TTC549 (cell line): Measurements from ENCODE around the gene HES6.

Experiments used
- FAIRE-seq: peaks from 2 replicates; lab custom pipeline; 2012; peaks lifted over from hg19 to GRCh38; lab: Jason Lieb, UNC

The HES6 gene

GRCh38 chr2:238254095-238254723 is 14.4 kb upstream of the HES6 start:
- no peak for FAIRE-seq

DNA sequence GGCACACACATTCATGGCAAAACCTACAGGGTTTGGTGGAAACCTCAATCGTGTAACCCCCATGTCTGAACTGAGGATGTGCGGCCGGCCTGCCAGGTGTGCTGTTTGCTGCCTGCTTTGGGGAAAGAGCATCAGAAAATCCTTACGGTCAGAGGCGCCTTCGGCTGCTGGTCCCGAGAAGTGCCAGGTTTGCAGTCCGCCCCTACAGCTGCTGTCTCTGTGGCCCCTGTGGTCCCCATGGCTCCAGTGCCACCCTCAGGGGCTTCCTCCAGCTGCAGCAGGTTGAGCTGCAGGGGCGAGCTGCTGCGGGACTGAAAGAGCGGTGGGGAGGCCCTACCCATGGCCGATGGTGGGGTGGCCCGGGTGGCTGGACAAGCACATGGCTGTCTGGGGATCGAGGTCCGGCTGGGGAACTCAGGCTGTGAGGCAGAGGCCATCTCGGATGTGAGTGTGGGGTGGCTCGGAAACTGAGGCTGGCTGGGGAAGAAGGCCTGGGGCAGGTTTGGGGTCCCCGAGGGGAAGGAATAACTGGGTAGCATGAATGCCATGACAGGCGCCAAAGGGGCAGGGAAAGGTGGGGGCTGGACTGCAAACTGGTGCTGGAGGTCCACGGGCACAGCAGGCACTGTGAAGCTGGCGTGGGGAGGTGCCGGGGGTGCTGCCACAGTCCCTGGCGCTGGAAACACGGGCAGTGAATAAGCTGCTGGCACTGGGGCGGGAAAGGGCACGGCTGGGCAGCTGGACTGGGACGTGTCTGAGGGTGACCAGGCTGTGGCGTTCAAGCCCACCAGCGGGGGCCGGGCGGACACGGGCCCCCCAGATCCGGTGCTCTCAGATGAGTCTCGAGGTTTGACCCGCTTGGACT is 13.2 kb upstream of the HES6 start:
- no peak for FAIRE-seq

- FAIRE-seq = no peak
These were observed 12.1 kb upstream of the HES6 start for GRCh38 chr2:238251986-238252385.

GRCh38 chr2:238251331-238251730 is 11.5 kb upstream of the HES6 start:
- FAIRE-seq = no peak

- no peak for FAIRE-seq
These were observed 11.1 kb upstream of the HES6 start for GRCh38 chr2:238250896-238251295.

GRCh38 chr2:238247841-238248453 is 8.1 kb upstream of the HES6 start:
- FAIRE-seq = no peak

DNA sequence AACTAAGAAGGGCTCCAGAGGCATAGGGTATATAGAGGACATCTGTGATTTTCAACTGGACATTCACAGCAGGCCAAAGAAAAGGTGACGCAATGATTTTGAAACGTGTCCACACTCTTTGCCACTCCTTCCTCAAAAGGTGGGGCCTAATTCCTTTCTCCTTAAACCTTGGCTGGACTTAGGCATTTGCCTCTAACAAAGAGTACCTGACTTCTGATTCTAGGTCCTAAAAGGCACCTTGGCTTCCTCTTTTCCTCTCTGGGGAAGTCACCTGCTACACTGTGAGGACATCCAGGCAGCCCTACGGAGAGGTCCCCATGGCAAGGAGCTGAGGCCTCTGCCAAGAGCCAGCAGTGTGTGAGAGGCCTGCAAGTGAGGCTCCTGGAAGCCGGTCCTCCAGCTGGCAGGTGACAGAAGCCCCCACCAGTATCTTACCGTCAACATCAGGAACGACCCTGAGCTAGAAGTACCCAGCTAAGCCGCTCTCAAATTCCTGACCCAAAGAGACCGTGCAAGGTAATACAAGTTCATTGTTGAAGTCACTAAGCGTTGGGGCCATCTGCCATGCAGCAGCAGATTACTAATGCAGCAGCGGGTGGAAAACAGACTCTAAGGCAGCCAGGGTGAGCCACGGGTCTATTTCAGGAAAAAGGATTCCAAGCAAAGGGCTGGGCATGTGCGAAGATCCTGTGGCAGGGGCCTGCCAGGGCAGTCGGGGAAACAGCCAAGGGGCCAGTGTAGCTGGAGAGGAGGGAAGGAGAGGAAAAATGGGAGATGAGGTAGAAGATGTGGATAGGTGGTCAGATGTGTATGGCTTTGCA is 7.4 kb upstream of the HES6 start:
- FAIRE-seq = no peak

DNA sequence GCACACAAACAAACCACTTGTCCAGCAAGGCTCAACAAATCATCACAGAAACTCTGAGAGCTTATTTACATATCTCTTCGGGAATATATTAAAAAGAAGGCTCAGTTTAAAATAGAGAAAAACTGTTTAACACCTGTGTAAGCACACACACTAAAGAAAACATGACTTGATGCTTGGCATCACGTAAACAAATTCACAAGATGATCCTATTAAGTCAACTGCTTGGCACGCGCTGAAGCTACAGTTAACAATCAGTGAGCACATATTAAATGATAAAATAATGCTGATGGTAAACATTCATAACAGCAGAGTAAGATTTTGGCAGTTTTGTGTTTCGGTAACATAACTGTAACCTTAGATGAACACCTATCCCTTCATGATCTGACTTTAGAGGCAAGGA is 4.3 kb upstream of the HES6 start:
- FAIRE-seq = no peak

- no peak for FAIRE-seq
These were observed 3.7 kb upstream of the HES6 start for GRCh38 chr2:238243496-238244076.

- no peak for FAIRE-seq
These were observed 3.1 kb upstream of the HES6 start for GRCh38 chr2:238242731-238243495.

- FAIRE-seq = no peak
These were observed 2.1 kb upstream of the HES6 start for GRCh38 chr2:238241970-238242369.

DNA sequence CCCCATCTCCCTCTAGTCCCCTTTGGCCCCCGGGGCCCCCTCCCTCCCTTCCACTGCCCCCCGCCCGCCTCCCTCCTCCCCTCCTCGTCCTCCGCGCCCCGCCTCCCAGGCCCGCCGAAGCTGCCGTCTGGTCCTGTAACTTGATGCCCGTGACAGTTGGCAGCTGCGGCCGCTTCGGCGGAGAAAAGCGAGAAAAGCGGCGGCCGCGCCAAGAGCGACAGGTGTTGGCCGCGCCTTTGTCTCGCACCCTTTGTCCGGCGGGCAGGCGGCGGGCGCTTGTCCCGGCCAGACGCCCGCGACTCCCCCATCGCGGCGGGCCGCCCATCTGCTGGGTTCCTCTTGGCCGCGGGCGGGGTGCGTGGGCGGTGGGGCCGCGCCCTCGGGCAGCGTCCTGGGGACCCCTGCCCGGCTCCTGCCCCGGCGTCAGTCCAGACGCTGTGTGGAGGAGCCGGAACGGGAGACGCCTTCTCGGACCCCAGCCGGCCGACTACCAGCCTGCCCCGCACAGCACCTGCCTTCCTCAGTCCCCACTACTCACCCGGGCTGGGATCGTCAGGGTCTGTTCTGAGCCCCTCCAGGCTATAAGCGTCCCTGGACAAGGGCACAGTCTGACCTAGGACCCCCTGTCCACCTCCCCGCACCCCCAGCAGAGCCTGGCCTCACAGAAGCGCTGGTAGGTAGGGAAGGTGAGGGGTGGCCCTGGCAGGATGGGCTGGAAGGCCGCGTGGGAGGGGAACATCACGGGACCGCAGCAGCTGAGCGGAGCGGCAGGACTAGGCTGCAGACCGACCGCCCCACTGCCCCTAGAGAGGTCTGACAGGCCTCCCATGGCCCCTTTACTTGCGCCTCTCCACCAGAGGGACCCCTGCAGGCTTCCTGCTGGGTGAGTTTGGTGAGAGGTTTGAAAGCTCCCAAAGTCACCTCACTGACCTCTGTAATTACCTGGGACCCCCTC is 1.2 kb upstream of the HES6 start:
- no peak for FAIRE-seq

DNA sequence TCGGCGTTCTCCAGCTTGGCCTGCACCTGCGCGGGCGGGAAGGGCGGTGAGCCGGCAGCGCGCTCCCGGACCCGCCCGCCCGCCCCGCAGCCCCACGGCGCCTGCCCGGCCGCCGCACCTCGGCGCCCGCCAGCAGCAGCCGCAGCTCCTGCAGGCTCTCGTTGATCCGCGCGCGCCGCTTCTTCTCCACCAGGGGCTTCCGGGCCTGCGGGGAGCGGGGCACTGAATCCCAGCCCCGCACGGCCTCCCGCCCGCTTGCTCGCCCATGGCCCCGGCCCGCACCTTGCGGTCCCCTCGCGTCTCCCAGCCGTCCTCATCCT is 335 bp downstream of the HES6 start:
- FAIRE-seq = no peak

DNA sequence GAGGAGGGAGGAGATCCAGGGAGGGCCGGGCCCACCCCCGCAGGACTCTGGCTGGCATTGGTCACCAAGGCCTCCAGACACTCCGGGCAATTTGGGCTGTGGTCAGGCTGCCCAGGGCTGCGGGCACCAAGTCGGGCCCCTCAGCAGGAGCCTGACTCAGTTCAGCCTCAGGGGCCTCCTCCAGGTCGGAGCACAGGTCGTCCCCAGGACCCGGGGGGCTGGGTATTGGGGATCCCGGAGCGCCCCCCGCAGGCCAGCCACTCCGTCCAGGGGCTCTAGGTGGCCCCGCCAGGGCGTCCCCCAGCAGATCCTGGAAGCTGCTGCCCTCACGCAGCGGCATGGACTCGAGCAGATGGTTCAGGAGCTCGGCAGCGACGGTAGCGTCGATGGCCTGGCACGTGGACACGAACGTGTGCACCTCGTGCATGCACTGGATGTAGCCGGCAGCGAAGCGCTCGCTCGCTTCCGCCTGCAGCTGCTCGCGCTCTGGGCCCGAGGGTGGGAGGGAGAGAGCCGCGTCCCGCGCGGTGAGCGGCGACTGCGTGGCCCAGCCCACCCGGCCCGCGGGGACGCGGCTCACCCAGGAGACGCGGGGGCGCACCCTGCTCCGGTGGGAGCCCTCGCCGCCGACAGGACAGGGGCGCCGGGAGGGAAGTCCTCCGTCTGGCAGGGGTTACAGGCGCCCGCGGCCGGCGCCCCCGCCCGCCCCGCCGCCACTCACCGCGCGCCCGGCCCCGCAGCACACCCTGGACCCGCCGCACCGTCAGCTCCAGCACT is 884 bp downstream of the HES6 start:
- FAIRE-seq = no peak

- no peak for FAIRE-seq
These were observed 1.5 kb downstream of the HES6 start for GRCh38 chr2:238238311-238238765.

GRCh38 chr2:238237431-238238135 is 2.3 kb downstream of the HES6 start:
- no peak for FAIRE-seq

GRCh38 chr2:238236571-238236970 is 3.3 kb downstream of the HES6 start:
- no peak for FAIRE-seq

DNA sequence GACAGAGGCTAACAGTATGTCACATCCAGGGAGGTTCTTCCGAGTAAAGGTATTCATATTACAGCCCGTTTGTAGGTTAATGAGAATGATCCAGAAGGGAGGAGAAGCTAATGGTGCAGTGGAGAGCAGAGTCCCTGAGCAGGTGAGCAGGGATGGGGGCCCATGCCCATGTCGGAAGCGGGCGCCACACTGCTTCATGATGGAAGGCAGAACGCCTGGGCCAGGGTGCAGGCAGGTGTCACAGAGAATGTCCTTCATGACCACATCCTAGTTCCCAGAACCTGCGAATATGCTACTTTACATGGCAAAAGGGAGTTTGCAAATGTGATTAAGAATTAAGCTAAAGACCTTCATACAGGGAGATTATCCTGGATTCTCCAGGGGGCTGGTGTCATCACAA is 4.0 kb downstream of the HES6 start:
- no peak for FAIRE-seq

DNA sequence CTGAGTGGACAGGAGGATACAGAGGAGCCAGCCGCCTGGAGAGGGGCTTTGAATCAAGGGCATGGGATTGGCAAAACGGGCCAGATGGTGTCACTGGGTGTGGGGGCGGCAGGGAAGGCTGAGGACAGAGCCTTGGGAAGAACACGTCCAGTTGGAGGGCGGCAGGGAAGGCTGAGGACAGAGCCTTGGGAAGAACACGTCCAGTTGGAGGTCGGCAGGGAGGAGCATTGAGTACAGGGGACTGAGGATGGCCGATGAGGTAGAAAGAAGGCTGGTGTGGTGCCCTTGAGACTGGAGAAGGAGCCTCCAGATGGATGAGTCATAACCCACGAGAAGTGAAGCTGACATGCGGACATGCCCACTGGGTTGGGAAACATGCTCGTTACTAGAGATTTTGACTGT is 4.5 kb downstream of the HES6 start:
- FAIRE-seq = no peak
